Left renal cortex interstitium (tissue), 4 donors: Measurements from ENCODE around the gene TRAPPC10. TPM values are rescaled to one million over a fixed set of nuclear protein-coding genes. Genes with fewer than 3 reads are reported as not detected.

Experiments used
- DNase-seq, 4 donors: peaks; one replicate each; pipeline ENCODE4 v3.0.0-alpha.2; 2013; ENCODE audit warnings: low read depth in 4 of 4, low spot score in 2 of 4, missing footprints in 1 of 4
- polyA plus RNA-seq, 4 donors: library from polyadenylated mRNA; unstranded; fragments of 120-200 nt; gene quantifications; one replicate each; pipeline ENCODE4 v1.2.1, GENCODE V29; 2013; ENCODE audit not compliant: insufficient read length in 4 of 4

Gene TRAPPC10
- polyA plus RNA-seq, 4 donors: 29.7 to 48.8 (median 39.9) TPM

GRCh38 chr21:44063151-44063912, 51.2 kb downstream of the TRAPPC10 start:
- no peak for DNase-seq

DNA sequence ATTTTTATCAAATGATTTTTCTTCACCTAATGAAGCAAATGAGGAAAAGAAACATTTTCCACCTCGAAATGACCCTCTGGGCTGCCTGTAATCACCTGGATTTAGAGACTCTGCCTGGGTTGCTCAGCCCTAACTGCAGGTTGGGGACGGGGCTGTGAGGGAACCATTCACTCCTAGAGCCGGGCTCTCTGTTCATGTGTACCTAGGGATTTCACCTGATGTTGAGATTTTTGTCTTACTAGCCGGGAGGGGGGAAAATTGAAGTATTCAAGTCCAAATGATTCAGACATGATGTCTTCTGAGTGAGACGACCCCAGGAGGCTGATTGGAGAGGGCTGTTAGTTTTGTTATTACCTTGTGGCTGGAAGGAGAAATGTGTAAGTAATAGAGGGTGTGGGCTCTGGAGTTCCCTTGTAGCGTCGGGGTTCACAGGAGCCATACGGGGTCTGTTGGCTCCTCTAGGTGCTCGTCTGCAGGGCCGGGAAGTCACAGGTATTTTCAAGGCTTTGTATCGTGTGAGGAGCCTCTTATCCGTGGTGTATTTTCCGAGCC, 52.8 kb downstream of the TRAPPC10 start:
- DNase-seq: no peak

- DNase-seq: no peak
Measured at GRCh38 chr21:44065428-44065827, 53.3 kb downstream of the TRAPPC10 start.

DNA sequence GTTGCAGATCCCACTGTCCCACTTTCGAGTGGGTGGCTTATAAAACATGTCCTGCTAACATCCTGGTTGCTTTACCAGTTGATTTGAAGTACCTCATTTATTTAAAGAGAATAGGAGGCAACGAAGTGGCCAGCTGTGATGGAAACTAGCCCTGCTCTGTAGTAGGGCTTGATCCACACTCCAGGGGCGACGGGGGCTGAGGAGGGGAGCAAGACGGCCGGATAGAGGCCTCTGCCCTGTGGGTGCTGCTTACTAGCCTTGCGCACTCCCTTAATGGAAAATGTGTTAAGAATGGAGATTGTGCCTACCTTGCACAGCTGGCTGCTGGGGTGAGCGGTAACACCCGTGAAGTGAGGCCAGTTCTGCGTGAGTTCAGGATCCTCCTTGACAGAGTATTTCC, 54.0 kb downstream of the TRAPPC10 start:
- DNase-seq: no peak

- no peak for DNase-seq
Measured at GRCh38 chr21:44067011-44067839, 55.1 kb downstream of the TRAPPC10 start.

DNA sequence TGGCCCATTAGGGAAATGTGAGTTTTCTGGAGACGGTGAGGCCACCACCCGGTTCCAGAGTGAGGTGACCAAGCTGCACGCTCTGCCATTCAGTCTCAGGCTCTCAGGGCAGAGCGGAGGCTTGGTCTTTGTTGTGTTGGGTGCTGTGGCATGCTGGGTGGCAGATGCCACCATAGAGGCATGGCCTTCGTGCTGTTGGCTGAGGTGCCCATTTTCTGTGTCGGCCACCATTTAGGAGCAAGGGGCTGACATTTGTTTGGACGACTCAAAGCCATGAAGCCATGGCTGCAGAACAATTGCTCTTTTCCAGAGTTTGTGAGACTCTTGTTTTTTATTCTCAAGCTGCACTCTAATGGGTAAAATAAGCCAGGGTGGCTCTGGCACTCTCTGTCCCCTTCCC, 58.3 kb downstream of the TRAPPC10 start:
- no peak for DNase-seq

GRCh38 chr21:44071359-44072104, 59.4 kb downstream of the TRAPPC10 start:
- no peak for DNase-seq

DNA sequence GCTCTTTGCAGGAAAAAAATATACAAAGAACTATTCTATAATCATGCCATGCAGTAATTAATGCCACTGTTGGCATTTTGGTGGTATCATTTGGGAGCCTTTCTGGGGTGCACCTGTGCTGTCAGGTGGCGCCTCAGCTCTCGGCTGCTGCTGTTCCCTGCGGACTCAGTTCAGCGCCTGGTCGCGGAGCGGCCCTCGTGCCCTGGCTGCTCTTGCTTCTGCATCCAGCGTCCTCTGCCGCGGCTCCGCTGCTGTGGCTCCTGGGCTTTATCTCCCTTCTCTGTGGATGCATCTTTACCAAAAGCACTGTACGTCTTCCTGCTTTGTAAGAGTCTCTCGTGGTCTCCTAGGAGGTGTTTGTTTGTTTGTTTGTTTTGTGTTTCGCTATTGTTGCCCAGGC, 60.0 kb downstream of the TRAPPC10 start:
- DNase-seq: no peak

DNA sequence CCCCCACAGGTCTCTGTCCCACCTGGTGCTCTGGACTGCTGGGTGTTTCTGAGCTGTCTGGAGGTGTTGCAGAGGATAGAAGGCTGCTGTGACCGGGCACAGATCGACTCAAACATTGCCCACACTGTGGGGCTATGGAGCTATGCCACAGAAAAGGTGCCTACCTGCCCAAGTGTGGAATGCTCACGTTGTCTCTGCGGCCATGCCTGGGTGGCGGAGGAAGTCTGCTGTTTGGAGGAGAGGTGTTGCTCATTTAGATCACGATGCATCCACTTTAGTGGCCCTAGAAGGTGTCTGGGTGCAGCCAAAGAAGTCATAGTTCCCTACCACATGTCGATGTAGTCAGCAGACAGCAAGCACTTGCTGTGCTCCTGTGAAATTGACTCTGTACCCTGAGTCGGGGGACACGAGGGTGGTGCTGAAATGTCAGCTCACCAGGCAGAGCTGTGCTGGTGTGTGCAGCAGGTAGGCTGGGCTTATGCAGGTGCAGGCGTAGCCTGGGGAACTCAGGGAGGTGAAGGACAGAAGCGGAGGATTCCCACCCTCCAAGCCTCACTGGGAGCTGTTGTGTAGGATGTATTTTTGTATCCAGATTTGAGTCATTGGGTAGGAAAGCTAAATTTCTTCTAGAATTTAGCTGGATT, 62.3 kb downstream of the TRAPPC10 start:
- no peak for DNase-seq

DNA sequence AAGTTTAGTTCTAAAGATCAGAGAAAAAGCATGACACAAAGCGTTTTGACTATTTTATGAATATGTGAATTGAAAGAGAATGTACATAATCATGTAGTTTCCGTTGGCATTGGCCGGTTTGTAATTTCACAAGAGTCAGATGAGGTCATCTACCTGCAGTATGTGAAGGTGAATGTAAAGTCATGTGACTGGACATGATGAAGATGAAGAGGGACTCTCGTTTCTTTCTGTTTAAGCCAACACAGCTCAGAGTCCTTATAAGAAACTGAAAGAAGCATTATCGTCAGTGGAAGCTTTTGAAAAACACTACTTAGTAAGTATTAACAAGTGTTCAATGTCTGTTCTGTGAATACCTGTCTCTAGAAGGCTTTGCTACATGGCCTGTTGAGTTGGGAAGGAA, 64.2 kb downstream of the TRAPPC10 start:
- no peak for DNase-seq

- DNase-seq: no peak
Measured at GRCh38 chr21:44078411-44078981, 66.4 kb downstream of the TRAPPC10 start.

- no peak for DNase-seq
Measured at GRCh38 chr21:44079446-44079845, 67.3 kb downstream of the TRAPPC10 start.

GRCh38 chr21:44079846-44080245, 67.7 kb downstream of the TRAPPC10 start:
- no peak for DNase-seq

- no peak for DNase-seq
Measured at GRCh38 chr21:44082648-44083440, 70.7 kb downstream of the TRAPPC10 start.

DNA sequence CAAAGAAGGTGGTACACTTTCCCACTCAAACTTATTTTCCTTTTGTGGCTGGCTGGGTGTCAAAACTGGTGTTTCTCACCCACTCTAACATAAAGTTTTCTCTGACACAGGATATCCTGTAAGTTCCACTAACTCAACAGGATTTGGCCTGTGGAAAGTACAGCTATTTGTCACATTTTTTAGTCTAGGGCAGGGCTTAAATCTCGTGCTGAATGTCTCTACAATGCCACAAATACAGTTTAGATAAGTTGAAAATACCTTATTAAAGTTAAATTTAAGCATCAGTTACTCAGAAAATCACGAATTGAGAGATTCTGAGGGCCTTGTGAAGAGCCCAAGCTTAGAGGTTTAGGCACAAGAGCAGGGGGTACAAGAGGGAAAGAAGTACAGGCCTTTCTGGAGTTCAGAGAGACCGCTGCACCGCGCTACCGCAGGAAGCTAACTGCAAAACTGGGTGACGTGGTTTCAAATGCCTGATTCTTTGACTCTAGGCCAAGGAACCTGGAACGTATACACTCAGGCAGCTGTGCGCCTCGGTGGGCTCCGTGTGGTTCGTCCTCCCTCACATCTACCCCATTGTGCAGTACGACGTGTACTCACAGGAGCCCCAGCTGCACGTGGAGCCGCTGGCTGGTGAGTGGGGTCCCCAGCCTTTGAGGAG, 71.7 kb downstream of the TRAPPC10 start:
- no peak for DNase-seq

- no peak for DNase-seq
Measured at GRCh38 chr21:44084496-44085241, 72.6 kb downstream of the TRAPPC10 start.

- no peak for DNase-seq
Measured at GRCh38 chr21:44085491-44086321, 73.6 kb downstream of the TRAPPC10 start.
